Astrocyte of the hippocampus (primary cell): Measurements from ENCODE around the gene COA7.
"Not testable (repeated sequence)": the region's sequence is repeated elsewhere in the genome, so short reads cannot be mapped to it uniquely, and the experiment has no call there.

Experiments
- DNase-seq: peaks from one replicate; pipeline ENCODE4 v3.0.0; 2011; ENCODE audit warnings: low read depth, low spot score

Gene COA7

GRCh38 chr1:52697795-52698674 lies at the start of gene COA7:
TSS of gene COA7 (minus strand) at chr1:52698347. CDS start at chr1:52698326, 21 bp downstream.
- peak; percentile 94 for DNase-seq

GRCh38 chr1:52747450-52747849 lies 49.3 kb upstream of the COA7 start:
- DNase-seq, result no peak

- DNase-seq, result no peak
These were observed 48.0 kb upstream of the COA7 start for GRCh38 chr1:52746189-52746588.

- DNase-seq, result no peak
These were observed 43.1 kb upstream of the COA7 start for GRCh38 chr1:52741259-52741658.

GRCh38 chr1:52739699-52740467 lies 41.7 kb upstream of the COA7 start:
- no peak for DNase-seq

- no peak for DNase-seq
These were observed 40.7 kb upstream of the COA7 start for GRCh38 chr1:52738893-52739292.

GRCh38 chr1:52738148-52738547 lies 40.0 kb upstream of the COA7 start:
- DNase-seq, result no peak

GRCh38 chr1:52735371-52735770 lies 37.2 kb upstream of the COA7 start:
- DNase-seq, result not testable (repeated sequence)

GRCh38 chr1:52733368-52733767 lies 35.2 kb upstream of the COA7 start:
- no peak for DNase-seq

GRCh38 chr1:52727956-52728656 lies 30.0 kb upstream of the COA7 start:
- DNase-seq, result no peak

GRCh38 chr1:52727114-52727586 lies 29.0 kb upstream of the COA7 start:
- peak; percentile 33 for DNase-seq

- DNase-seq, result peak; percentile 96
These were observed 28.3 kb upstream of the COA7 start, which contains the start of gene ZYG11B for GRCh38 chr1:52726265-52727113. TSS of gene ZYG11B (plus strand) at chr1:52726453. CDS start at chr1:52726654, 201 bp downstream.

- DNase-seq, result no peak
These were observed 27.7 kb upstream of the COA7 start for GRCh38 chr1:52725903-52726264.

GRCh38 chr1:52723260-52723659 lies 25.1 kb upstream of the COA7 start:
- DNase-seq, result no peak

GRCh38 chr1:52715296-52715695 lies 17.1 kb upstream of the COA7 start:
- DNase-seq, result not testable (repeated sequence)

GRCh38 chr1:52713590-52713989 lies 15.4 kb upstream of the COA7 start:
- DNase-seq, result no peak

GRCh38 chr1:52709016-52709415 lies 10.9 kb upstream of the COA7 start:
- DNase-seq, result no peak

GRCh38 chr1:52707927-52708655 lies 9.9 kb upstream of the COA7 start:
- peak; percentile 81 for DNase-seq

GRCh38 chr1:52706941-52707926 lies 9.1 kb upstream of the COA7 start:
- no peak for DNase-seq
